HepG2 (cell line): ENCODE measurements around the gene SLC35D2. TPM values are rescaled to one million over a fixed set of nuclear protein-coding genes. Genes with fewer than 3 reads are reported as not detected.
A peak's percentile ranks its signal among the peaks of the same experiment; 100 is the strongest.

ENCODE experiments used
- AKAP8 ChIP-seq: sonication (generic); formaldehyde crosslinking; IDR thresholded peaks from 2 replicates; pipeline ENCODE4 v1.5.1; 2020; ENCODE audit warnings: mild to moderate bottlenecking, missing genetic modification reagents
- EZH2 ChIP-seq: conservative IDR thresholded peaks from 2 replicates; pipeline ENCODE4 v1.6.1; 2012; ENCODE audit warnings: mild to moderate bottlenecking, low read depth, low read length, moderate library complexity
- FOXK1 ChIP-seq: sonication (generic); formaldehyde crosslinking; IDR thresholded peaks from 2 replicates; pipeline ENCODE4 v1.4.0; 2020; ENCODE audit warnings: low read depth, missing genetic modification reagents, borderline replicate concordance
- SNAI1 ChIP-seq: sonication (generic); formaldehyde crosslinking; IDR thresholded peaks from 2 replicates; pipeline ENCODE4 v1.5.0; 2020; ENCODE audit warnings: mild to moderate bottlenecking, missing genetic modification reagents, borderline replicate concordance
- ZBTB20 ChIP-seq: sonication (generic); formaldehyde crosslinking; IDR thresholded peaks from 2 replicates; pipeline ENCODE4 v1.8.1; 2023; ENCODE audit warnings: missing genetic modification reagents, low read depth, mild to moderate bottlenecking, borderline replicate concordance
- ZNF124 ChIP-seq: sonication (generic); formaldehyde crosslinking; IDR thresholded peaks from 2 replicates; pipeline ENCODE4 v1.4.0; 2020; ENCODE audit warnings: missing genetic modification reagents
- ZNF24 ChIP-seq: fragments of 450-650 bp; IDR thresholded peaks from 2 replicates; pipeline ENCODE4 v1.6.1; 2017; ENCODE audit warnings: antibody characterized with exemption, mild to moderate bottlenecking
- ZNF296 ChIP-seq: sonication (generic); formaldehyde crosslinking; conservative IDR thresholded peaks from 2 replicates; pipeline ENCODE4 v1.5.0; 2020; ENCODE audit warnings: mild to moderate bottlenecking, missing genetic modification reagents
- ZNF331 ChIP-seq: sonication (generic); formaldehyde crosslinking; IDR thresholded peaks from 2 replicates; pipeline ENCODE4 v1.4.0; 2020; ENCODE audit warnings: missing genetic modification reagents
- ZNF337 ChIP-seq: sonication (generic); formaldehyde crosslinking; IDR thresholded peaks from 2 replicates; pipeline ENCODE4 v1.5.1; 2020; ENCODE audit warnings: missing genetic modification reagents, low read depth, mild to moderate bottlenecking, borderline replicate concordance
- ZNF558 ChIP-seq: sonication (generic); formaldehyde crosslinking; IDR thresholded peaks from 2 replicates; pipeline ENCODE4 v1.9.0; 2022; ENCODE audit warnings: mild to moderate bottlenecking, missing genetic modification reagents, borderline replicate concordance
- ZNF7 ChIP-seq: IDR thresholded peaks from 2 replicates; pipeline ENCODE4 v1.6.1; 2016; ENCODE audit warnings: missing biosample characterization, missing genetic modification reagents
- polyA plus RNA-seq, 8 experiments: library from polyadenylated mRNA; depleted of rRNA in 3 of 8; stranded (reverse) in 7 of 8; unstranded in 1 of 8; fragments of >200 nt; fragmentation: Illumina TruSeq in 4 of 8; extraction: Trizol in 4 of 8; gene quantifications; 2 replicates each; pipeline versions ENCODE4 v1.2.1 to v1.2.3, GENCODE V29; 2011 to 2016; ENCODE audit warnings: low read depth in 4 of 8, missing spikeins in 1 of 8, mixed read lengths in 1 of 8; ENCODE audit not compliant: insufficient read depth in 1 of 8
- total RNA-seq, 5 experiments: library from RNA; depleted of rRNA; stranded (reverse); fragments of >200 nt; fragmentation: Illumina TruSeq; extraction: Trizol; gene quantifications; 2 replicates each; pipeline ENCODE4 v1.2.3, GENCODE V29; 2016; ENCODE audit warnings: low read depth in 1 of 5
- TF ChIP-seq, protein P1 (sequence below): sonication (generic); formaldehyde crosslinking; IDR thresholded peaks from 2 replicates; pipeline ENCODE4 v1.4.0; 2020; ENCODE audit warnings: mild to moderate bottlenecking, missing genetic modification reagents, borderline replicate concordance
- TF ChIP-seq, protein P2 (sequence below): sonication (generic); formaldehyde crosslinking; IDR thresholded peaks from 2 replicates; pipeline ENCODE4 v1.4.0; 2020; ENCODE audit warnings: missing genetic modification reagents; ENCODE audit errors: not compliant biosample characterization
- TF ChIP-seq, protein P3 (sequence below): sonication (generic); formaldehyde crosslinking; conservative IDR thresholded peaks from 2 replicates; pipeline ENCODE4 v1.4.0; 2020; ENCODE audit warnings: missing genetic modification reagents
- TF ChIP-seq, protein P4 (sequence below): sonication (generic); formaldehyde crosslinking; IDR thresholded peaks from 2 replicates; pipeline ENCODE4 v1.4.0; 2020; ENCODE audit warnings: missing genetic modification reagents, mild to moderate bottlenecking, borderline replicate concordance

The SLC35D2 gene
- total and polyA plus RNA-seq, 2 of the 13 experiments (the other 11 are each of a cell fraction or from before 2014, with no cell fraction given): 96.2 to 103 TPM

DNA sequence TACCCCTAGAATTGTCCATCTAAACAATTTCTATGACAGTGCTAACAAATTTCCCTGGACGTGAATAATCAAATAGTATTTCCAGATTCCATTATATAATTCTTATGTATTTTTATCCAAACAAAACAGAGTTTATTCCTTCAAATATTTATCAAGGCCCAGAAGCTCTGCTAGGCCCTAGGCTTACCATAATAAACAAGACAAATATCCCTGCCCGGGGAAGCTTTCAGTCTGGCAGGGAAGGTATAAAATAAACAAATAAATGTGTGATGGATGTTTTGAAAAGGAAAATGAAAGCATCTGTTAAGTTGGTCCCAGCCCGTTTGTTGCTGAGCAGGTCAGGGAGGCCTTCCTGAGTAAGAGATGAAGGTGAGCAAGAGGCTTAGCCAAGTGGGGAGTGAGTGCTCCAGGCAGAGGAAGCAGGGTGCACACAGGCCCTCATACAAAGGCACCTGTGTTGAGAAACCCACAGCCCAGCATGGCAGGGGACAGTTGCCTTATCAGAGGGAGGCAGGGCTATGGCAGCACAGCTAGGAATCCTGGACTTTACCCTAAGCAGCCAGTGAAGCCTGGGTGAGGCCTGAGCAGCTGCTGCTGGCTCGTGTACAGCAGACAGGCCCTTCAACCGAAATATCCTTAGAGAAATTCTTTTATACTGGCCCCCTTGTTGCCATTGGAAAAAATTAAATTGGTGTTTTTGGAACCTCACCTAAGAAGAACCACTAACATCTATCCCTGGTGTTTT, 7.7 kb upstream of the SLC35D2 start (continued):
- TF ChIP-seq, protein P1, sequence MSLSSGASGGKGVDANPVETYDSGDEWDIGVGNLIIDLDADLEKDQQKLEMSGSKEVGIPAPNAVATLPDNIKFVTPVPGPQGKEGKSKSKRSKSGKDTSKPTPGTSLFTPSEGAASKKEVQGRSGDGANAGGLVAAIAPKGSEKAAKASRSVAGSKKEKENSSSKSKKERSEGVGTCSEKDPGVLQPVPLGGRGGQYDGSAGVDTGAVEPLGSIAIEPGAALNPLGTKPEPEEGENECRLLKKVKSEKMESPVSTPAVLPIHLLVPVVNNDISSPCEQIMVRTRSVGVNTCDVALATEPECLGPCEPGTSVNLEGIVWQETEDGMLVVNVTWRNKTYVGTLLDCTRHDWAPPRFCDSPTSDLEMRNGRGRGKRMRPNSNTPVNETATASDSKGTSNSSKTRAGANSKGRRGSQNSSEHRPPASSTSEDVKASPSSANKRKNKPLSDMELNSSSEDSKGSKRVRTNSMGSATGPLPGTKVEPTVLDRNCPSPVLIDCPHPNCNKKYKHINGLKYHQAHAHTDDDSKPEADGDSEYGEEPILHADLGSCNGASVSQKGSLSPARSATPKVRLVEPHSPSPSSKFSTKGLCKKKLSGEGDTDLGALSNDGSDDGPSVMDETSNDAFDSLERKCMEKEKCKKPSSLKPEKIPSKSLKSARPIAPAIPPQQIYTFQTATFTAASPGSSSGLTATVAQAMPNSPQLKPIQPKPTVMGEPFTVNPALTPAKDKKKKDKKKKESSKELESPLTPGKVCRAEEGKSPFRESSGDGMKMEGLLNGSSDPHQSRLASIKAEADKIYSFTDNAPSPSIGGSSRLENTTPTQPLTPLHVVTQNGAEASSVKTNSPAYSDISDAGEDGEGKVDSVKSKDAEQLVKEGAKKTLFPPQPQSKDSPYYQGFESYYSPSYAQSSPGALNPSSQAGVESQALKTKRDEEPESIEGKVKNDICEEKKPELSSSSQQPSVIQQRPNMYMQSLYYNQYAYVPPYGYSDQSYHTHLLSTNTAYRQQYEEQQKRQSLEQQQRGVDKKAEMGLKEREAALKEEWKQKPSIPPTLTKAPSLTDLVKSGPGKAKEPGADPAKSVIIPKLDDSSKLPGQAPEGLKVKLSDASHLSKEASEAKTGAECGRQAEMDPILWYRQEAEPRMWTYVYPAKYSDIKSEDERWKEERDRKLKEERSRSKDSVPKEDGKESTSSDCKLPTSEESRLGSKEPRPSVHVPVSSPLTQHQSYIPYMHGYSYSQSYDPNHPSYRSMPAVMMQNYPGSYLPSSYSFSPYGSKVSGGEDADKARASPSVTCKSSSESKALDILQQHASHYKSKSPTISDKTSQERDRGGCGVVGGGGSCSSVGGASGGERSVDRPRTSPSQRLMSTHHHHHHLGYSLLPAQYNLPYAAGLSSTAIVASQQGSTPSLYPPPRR (CRISPR knock-in tag): peak; percentile 68; the same call in 1 of the 2 replicates
- TF ChIP-seq ZNF24 (no peak), FOXK1 (CRISPR knock-in tag) (peak; percentile 46; the same call in 1 of the 2 replicates), SNAI1 (CRISPR knock-in tag) (no peak), ZNF337 (CRISPR knock-in tag) (0 out of 2 replicates have a peak, but pooled peaks have one; percentile 40), ZNF296 (CRISPR knock-in tag) (no peak), EZH2 (no peak), ZNF558 (CRISPR knock-in tag) (no peak; the same call in 1 of the 2 replicates), ZNF331 (peak; percentile 95), ZBTB20 (CRISPR knock-in tag) (peak; percentile 71), ZNF7 (CRISPR knock-in tag) (peak; percentile 35; the same call in 1 of the 2 replicates), ZNF124 (CRISPR knock-in tag) (peak; percentile 95; the same call in 1 of the 2 replicates), AKAP8 (CRISPR knock-in tag) (0 out of 2 replicates have a peak, but pooled peaks have one; percentile 40)
- TF ChIP-seq, protein P2, sequence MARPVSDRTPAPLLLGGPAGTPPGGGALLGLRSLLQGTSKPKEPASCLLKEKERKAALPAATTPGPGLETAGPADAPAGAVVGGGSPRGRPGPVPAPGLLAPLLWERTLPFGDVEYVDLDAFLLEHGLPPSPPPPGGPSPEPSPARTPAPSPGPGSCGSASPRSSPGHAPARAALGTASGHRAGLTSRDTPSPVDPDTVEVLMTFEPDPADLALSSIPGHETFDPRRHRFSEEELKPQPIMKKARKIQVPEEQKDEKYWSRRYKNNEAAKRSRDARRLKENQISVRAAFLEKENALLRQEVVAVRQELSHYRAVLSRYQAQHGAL: no peak
- TF ChIP-seq, protein P3, sequence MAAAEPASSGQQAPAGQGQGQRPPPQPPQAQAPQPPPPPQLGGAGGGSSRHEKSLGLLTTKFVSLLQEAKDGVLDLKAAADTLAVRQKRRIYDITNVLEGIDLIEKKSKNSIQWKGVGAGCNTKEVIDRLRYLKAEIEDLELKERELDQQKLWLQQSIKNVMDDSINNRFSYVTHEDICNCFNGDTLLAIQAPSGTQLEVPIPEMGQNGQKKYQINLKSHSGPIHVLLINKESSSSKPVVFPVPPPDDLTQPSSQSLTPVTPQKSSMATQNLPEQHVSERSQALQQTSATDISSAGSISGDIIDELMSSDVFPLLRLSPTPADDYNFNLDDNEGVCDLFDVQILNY: no peak
- TF ChIP-seq, protein P4, sequence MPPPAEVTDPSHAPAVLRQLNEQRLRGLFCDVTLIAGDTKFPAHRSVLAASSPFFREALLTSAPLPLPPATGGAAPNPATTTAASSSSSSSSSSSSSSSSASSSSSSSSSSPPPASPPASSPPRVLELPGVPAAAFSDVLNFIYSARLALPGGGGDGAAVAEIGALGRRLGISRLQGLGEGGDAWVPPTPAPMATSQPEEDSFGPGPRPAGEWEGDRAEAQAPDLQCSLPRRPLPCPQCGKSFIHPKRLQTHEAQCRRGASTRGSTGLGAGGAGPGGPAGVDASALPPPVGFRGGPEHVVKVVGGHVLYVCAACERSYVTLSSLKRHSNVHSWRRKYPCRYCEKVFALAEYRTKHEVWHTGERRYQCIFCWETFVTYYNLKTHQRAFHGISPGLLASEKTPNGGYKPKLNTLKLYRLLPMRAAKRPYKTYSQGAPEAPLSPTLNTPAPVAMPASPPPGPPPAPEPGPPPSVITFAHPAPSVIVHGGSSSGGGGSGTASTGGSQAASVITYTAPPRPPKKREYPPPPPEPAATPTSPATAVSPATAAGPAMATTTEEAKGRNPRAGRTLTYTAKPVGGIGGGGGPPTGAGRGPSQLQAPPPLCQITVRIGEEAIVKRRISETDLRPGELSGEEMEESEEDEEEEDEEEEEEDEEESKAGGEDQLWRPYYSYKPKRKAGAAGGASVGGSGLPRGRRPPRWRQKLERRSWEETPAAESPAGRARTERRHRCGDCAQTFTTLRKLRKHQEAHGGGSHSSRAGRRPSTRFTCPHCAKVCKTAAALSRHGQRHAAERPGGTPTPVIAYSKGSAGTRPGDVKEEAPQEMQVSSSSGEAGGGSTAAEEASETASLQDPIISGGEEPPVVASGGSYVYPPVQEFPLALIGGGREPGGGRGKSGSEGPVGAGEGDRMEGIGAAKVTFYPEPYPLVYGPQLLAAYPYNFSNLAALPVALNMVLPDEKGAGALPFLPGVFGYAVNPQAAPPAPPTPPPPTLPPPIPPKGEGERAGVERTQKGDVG: peak; percentile 57; the same call in 1 of the 2 replicates
